ENCODE data around the gene DYNLT4. TPM values are rescaled to one million over a fixed set of nuclear protein-coding genes. Genes with fewer than 3 reads are reported as not detected.

The DYNLT4 gene
- total and polyA plus RNA-seq, 2 of the 13 experiments (the other 11 are each of a cell fraction or from before 2014, with no cell fraction given), result 0.77 TPM; not detected in 1

GRCh38 chr1:44799770-44800584 is 7.2 kb downstream of the DYNLT4 start, which contains the start of gene PLK3 (continued):
- TF ChIP-seq SP140L (CRISPR knock-in tag; IDR thresholded peaks at IDR 0.05; ENCODE audit: borderline replicate concordance) (no peak; the same call in 1 of the 2 replicates), ZKSCAN8 (CRISPR knock-in tag; IDR thresholded peaks at IDR 0.05; ENCODE audit: borderline replicate concordance) (peak; percentile 59; the same call in 1 of the 2 replicates), KLF9 (CRISPR knock-in tag; IDR thresholded peaks at IDR 0.05; ENCODE audit: low read depth) (peak; percentile 36; the same call in 1 of the 2 replicates), ZSCAN5A (CRISPR knock-in tag; IDR thresholded peaks at IDR 0.05; ENCODE audit: borderline replicate concordance) (no peak), FOXO1 (CRISPR knock-in tag; IDR thresholded peaks at IDR 0.05) (peak; percentile 52; the same call in 1 of the 2 replicates), KDM4B (CRISPR knock-in tag; IDR thresholded peaks at IDR 0.05) (peak; percentile 29; the same call in 1 of the 2 replicates), SCMH1 (CRISPR knock-in tag; IDR thresholded peaks at IDR 0.05; ENCODE audit: borderline replicate concordance) (no peak), ZBTB21 (CRISPR knock-in tag; IDR thresholded peaks at IDR 0.05) (no peak), TCF7 (IDR thresholded peaks at IDR 0.05; ENCODE audit: low read depth) (no peak), ZNF230 (CRISPR knock-in tag; IDR thresholded peaks at IDR 0.05) (peak; percentile 95; the same call in 1 of the 2 replicates), FOXC1 (CRISPR knock-in tag; IDR thresholded peaks at IDR 0.05; ENCODE audit: borderline replicate concordance) (peak; percentile 96), REPIN1 (CRISPR knock-in tag; IDR thresholded peaks at IDR 0.05; ENCODE audit: borderline replicate concordance, low read depth) (peak; percentile 85; the same call in 1 of the 2 replicates), PHB2 (IDR thresholded peaks at IDR 0.05; ENCODE audit: partially characterized antibody) (no peak), STAG1 (CRISPR knock-in tag; IDR thresholded peaks at IDR 0.05) (peak; percentile 83), ZNF598 (CRISPR knock-in tag; IDR thresholded peaks at IDR 0.05; ENCODE audit: borderline replicate concordance) (peak; percentile 75; the same call in 1 of the 2 replicates), PRPF4 (IDR thresholded peaks at IDR 0.05; ENCODE audit: low read depth, low read length, poor library complexity, severe bottlenecking) (no peak), ARNT (IDR thresholded peaks at IDR 0.05) (no peak), ZNF607 (CRISPR knock-in tag; IDR thresholded peaks at IDR 0.05; ENCODE audit: borderline replicate concordance) (no peak; the same call in 1 of the 2 replicates), ZNF562 (CRISPR knock-in tag; IDR thresholded peaks at IDR 0.05; ENCODE audit: borderline replicate concordance) (no peak), KAT2B (IDR thresholded peaks at IDR 0.05; ENCODE audit: borderline replicate concordance, low read depth, low read length) (no peak), XRCC5 (optimal IDR thresholded peaks at IDR 0.05; ENCODE audit: low read length) (peak; percentile 78), JARID2 (CRISPR knock-in tag; IDR thresholded peaks at IDR 0.05; ENCODE audit: insufficient replicate concordance) (no peak), ZNF788 (CRISPR knock-in tag; IDR thresholded peaks at IDR 0.05; ENCODE audit: borderline replicate concordance) (peak; percentile 73; the same call in 1 of the 2 replicates), ZBTB10 (CRISPR knock-in tag; IDR thresholded peaks at IDR 0.05; ENCODE audit: borderline replicate concordance) (no peak), RFX3 (CRISPR knock-in tag; IDR thresholded peaks at IDR 0.05) (no peak; the same call in 1 of the 2 replicates)
